ENCODE measurements around the gene NTHL1. TPM values are rescaled to one million over a fixed set of nuclear protein-coding genes. Genes with fewer than 3 reads are reported as not detected.
A peak's percentile ranks its signal among the peaks of the same experiment; 100 is the strongest.

The NTHL1 gene
- total RNA-seq, 2 experiments from 2014 or later = 28.2 to 29.8 TPM

GRCh38 chr16:2031081-2031577 is 16.5 kb downstream of the NTHL1 start:
- DNase-seq (no peak), ATAC-seq (no peak)
- Mint-ChIP-seq H3K36me3 (ENCODE audit: low read depth) (no peaks in the 10 kb centered on the region), H3K4me1 (ENCODE audit: low read depth) (peaks cover 4% of the 10 kb centered on the region), H3K27ac (no peak overlapping the region), H3K27me3 (peaks cover 8% of the 10 kb centered on the region), H3K4me3 (no peak overlapping the region), H3K9me3 (no peaks in the 10 kb centered on the region)
- ChIA-PET CTCF (no interaction called here), POLR2A (interaction anchor here (0.6 to 1.8 kb wide), 2 partner anchors 10 to 72 kb away, joined by 3 to 5 read pairs; partner anchors contain the start of gene NDUFB10)
- intact Hi-C loops (cut with micrococcal nuclease) = no loop called here
- no peak for TF ChIP-seq CTCF (IDR thresholded peaks at IDR 0.05)

- Mint-ChIP-seq H3K36me3 (ENCODE audit: low read depth) (no peaks in the 10 kb centered on the region), H3K9me3 (no peaks in the 10 kb centered on the region), H3K27me3 (peaks cover 11% of the 10 kb centered on the region), H3K27ac (no peak overlapping the region), H3K4me3 (no peak overlapping the region), H3K4me1 (ENCODE audit: low read depth) (peaks cover 8% of the 10 kb centered on the region)
- no peak for TF ChIP-seq CTCF (IDR thresholded peaks at IDR 0.05)
- ChIA-PET CTCF (no interaction called here), POLR2A (interaction anchor here (1.1 to 1.8 kb wide), 2 partner anchors 11 to 55 kb away, joined by 3 to 5 read pairs; no protein-coding TSS in a partner anchor)
- DNase-seq (no peak), ATAC-seq (no peak)
- intact Hi-C loops (cut with micrococcal nuclease) = no loop called here
These were observed 17.6 kb downstream of the NTHL1 start for GRCh38 chr16:2030036-2030435.

GRCh38 chr16:2029350-2029749 is 18.3 kb downstream of the NTHL1 start:
- peaks cover 8% of the 10 kb centered on the region for H3K4me1 Mint-ChIP-seq (ENCODE audit: low read depth)
- H3K27me3 Mint-ChIP-seq = peaks cover 11% of the 10 kb centered on the region
- TF ChIP-seq CTCF (IDR thresholded peaks at IDR 0.05) = no peak
- POLR2A ChIA-PET = interaction anchor here (0.7 to 1.1 kb wide), 2 partner anchors 55 to 125 kb away, joined by 3 read pairs; no protein-coding TSS in a partner anchor
- DNase-seq (no peak), ATAC-seq (no peak)
- no peaks in the 10 kb centered on the region for H3K36me3 Mint-ChIP-seq (ENCODE audit: low read depth)
- no peaks in the 10 kb centered on the region for H3K9me3 Mint-ChIP-seq
- H3K27ac Mint-ChIP-seq = no peak overlapping the region
- no peak overlapping the region for H3K4me3 Mint-ChIP-seq
- CTCF ChIA-PET = no interaction called here
- intact Hi-C loops (cut with micrococcal nuclease) = no loop called here

GRCh38 chr16:2028620-2029220 is 18.9 kb downstream of the NTHL1 start:
- ChIA-PET POLR2A (no interaction called here), CTCF (no interaction called here)
- no peak for TF ChIP-seq CTCF (IDR thresholded peaks at IDR 0.05)
- ATAC-seq = no peak
- DNase-seq = no peak
- Mint-ChIP-seq H3K36me3 (ENCODE audit: low read depth) (no peaks in the 10 kb centered on the region), H3K27me3 (peaks cover 11% of the 10 kb centered on the region), H3K9me3 (no peaks in the 10 kb centered on the region), H3K4me1 (ENCODE audit: low read depth) (peaks cover 11% of the 10 kb centered on the region), H3K27ac (no peak overlapping the region), H3K4me3 (no peak overlapping the region)
- intact Hi-C loops (cut with micrococcal nuclease) = no loop called here

- peak overlapping the region; percentile 60 for H3K4me3 Mint-ChIP-seq
- intact Hi-C loops (cut with micrococcal nuclease) = no loop called here
- ATAC-seq (no peak), DNase-seq (no peak)
- peaks cover 13% of the 10 kb centered on the region for H3K4me1 Mint-ChIP-seq (ENCODE audit: low read depth)
- no peak for TF ChIP-seq CTCF (IDR thresholded peaks at IDR 0.05)
- ChIA-PET POLR2A (interaction anchor here (1.3 to 1.5 kb wide), 4 partner anchors 18 to 127 kb away, joined by 4 to 8 read pairs (median 6); partner anchors contain the start of genes NTHL1, TRAF7 and TSC2), CTCF (interaction anchor here (1.0 to 2.4 kb wide), 2 partner anchors 14 to 112 kb away, joined by 3 to 11 read pairs; no protein-coding TSS in a partner anchor)
- H3K36me3 Mint-ChIP-seq (ENCODE audit: low read depth) = no peaks in the 10 kb centered on the region
- H3K9me3 Mint-ChIP-seq = no peaks in the 10 kb centered on the region
- H3K27ac Mint-ChIP-seq = no peak overlapping the region
- H3K27me3 Mint-ChIP-seq = peaks cover 11% of the 10 kb centered on the region
These were observed 19.5 kb downstream of the NTHL1 start for GRCh38 chr16:2028146-2028545.
